ENCODE results near the gene UBN1. TPM values are rescaled to one million over a fixed set of nuclear protein-coding genes. Genes with fewer than 3 reads are reported as not detected.

UBN1 gene
- total and polyA plus RNA-seq, 2 of the 13 experiments (the other 11 are each of a cell fraction or from before 2014, with no cell fraction given), result 10.6 to 23.5 TPM

- peak; percentile 70; the same call in 1 of the 2 replicates for TF ChIP-seq ZKSCAN1 (IDR thresholded peaks at IDR 0.05; ENCODE audit: low read length)
- no peak for TF ChIP-seq ZSCAN20 (CRISPR knock-in tag; IDR thresholded peaks at IDR 0.05; ENCODE audit: borderline replicate concordance)
- no peak for TF ChIP-seq FOXM1 (CRISPR knock-in tag; IDR thresholded peaks at IDR 0.05)
- no peak for TF ChIP-seq RBM39 (IDR thresholded peaks at IDR 0.05; ENCODE audit: low read depth, low read length, poor library complexity, severe bottlenecking)
Observed at GRCh38 chr16:4925293-4925607, 78.0 kb downstream of the UBN1 start (continued).

GRCh38 chr16:4925791-4926190 lies 78.5 kb downstream of the UBN1 start:
- ATAC-seq (no peak), DNase-seq (ENCODE audit: low spot score) (no peak), FAIRE-seq (no peak)
- ChIA-PET POLR2A (no interaction called here), CTCF (ENCODE audit: low intra/inter-chr PET ratio, low total read pairs) (no interaction called here)
- Histone ChIP-seq H3K27ac (ENCODE audit: extremely low read length, insufficient read depth, low read length) (no peak overlapping the region), H3K27me3 (ENCODE audit: control insufficient read depth in 1 of 2, insufficient read depth in 2 of 2, low read length in 2 of 2) (no peaks in the 10 kb centered on the region), H3K4me3 (replicated peaks in 1 of 3; ENCODE audit: insufficient read depth in 1 of 3, low read depth in 2 of 3, low read length in 3 of 3) (no peak overlapping the region), H3K4me1 (ENCODE audit: insufficient read depth, low read length) (peaks cover 19% of the 10 kb centered on the region), H3K9ac (ENCODE audit: insufficient read depth, low read depth, low read length) (no peak overlapping the region), H3K4me2 (ENCODE audit: low read depth, low read length) (no peak overlapping the region), H3K9me3 (ENCODE audit: low read length) (peaks cover 6% of the 10 kb centered on the region; the same call in 1 of the 2 replicates), H3K79me2 (ENCODE audit: insufficient read depth, low read length) (no peaks in the 10 kb centered on the region), H3K36me3 (replicated peaks in 1 of 2; ENCODE audit: control insufficient read depth in 1 of 2, insufficient read depth in 2 of 2, low read length in 2 of 2) (peaks cover 0 to 1% of the 10 kb centered on the region in 2 experiments; a peak in 2 of 5 replicates), H4K20me1 (ENCODE audit: insufficient read depth, low read length) (no peaks in the 10 kb centered on the region), H2AFZ (ENCODE audit: low read length) (no peak overlapping the region)
- intact Hi-C loops (cut with micrococcal nuclease; ENCODE audit: unreplicated experiment), result no loop called here
- in situ Hi-C loops (cut with HindIII; ENCODE audit: extremely low pct_ligation_motif_present, low pct_unique_long_range_greater_than_20kb), result no loop called here
- 90% methylated on average over 5 of the region's 5 CpGs for WGBS (ENCODE audit: low lambda C conversion rate)
- no TSS peak for BruUV-seq (replicated peaks)
- TF ChIP-seq MAF1 (CRISPR knock-in tag; IDR thresholded peaks at IDR 0.05; ENCODE audit: borderline replicate concordance), result no peak

GRCh38 chr16:4926928-4927327 lies 79.6 kb downstream of the UBN1 start:
- in situ Hi-C loops (cut with HindIII; ENCODE audit: extremely low pct_ligation_motif_present, low pct_unique_long_range_greater_than_20kb) (no loop called here), intact Hi-C loops (cut with micrococcal nuclease; ENCODE audit: unreplicated experiment) (no loop called here)
- Histone ChIP-seq H3K9ac (ENCODE audit: insufficient read depth, low read depth, low read length) (no peak overlapping the region), H3K9me3 (ENCODE audit: low read length) (peaks cover 6% of the 10 kb centered on the region; the same call in 1 of the 2 replicates), H3K27me3 (ENCODE audit: control insufficient read depth in 1 of 2, insufficient read depth in 2 of 2, low read length in 2 of 2) (no peaks in the 10 kb centered on the region), H3K79me2 (ENCODE audit: insufficient read depth, low read length) (no peaks in the 10 kb centered on the region), H3K4me1 (ENCODE audit: insufficient read depth, low read length) (peaks cover 19% of the 10 kb centered on the region), H3K36me3 (replicated peaks in 1 of 2; ENCODE audit: control insufficient read depth in 1 of 2, insufficient read depth in 2 of 2, low read length in 2 of 2) (peaks cover 0 to 1% of the 10 kb centered on the region in 2 experiments; a peak in 2 of 5 replicates), H3K4me2 (ENCODE audit: low read depth, low read length) (no peak overlapping the region), H2AFZ (ENCODE audit: low read length) (no peak overlapping the region), H3K27ac (ENCODE audit: extremely low read length, insufficient read depth, low read length) (no peak overlapping the region), H3K4me3 (replicated peaks in 1 of 3; ENCODE audit: insufficient read depth in 1 of 3, low read depth in 2 of 3, low read length in 3 of 3) (no peak overlapping the region), H4K20me1 (ENCODE audit: insufficient read depth, low read length) (no peaks in the 10 kb centered on the region)
- 95% methylated on average over 2 of the region's 2 CpGs for WGBS (ENCODE audit: low lambda C conversion rate)
- DNase-seq (ENCODE audit: low spot score) (no peak), FAIRE-seq (no peak), ATAC-seq (no peak)
- CTCF ChIA-PET (ENCODE audit: low intra/inter-chr PET ratio, low total read pairs), result no interaction called here
- no TSS peak for BruUV-seq (replicated peaks)
- POLR2A ChIA-PET, result no interaction called here
- TF ChIP-seq SNAI1 (CRISPR knock-in tag; IDR thresholded peaks at IDR 0.05; ENCODE audit: borderline replicate concordance) (no peak), ZBTB40 (IDR thresholded peaks at IDR 0.05) (no peak), ZBTB40 (CRISPR knock-in tag; IDR thresholded peaks at IDR 0.05) (no peak), ATF7-NPFF (CRISPR knock-in tag; IDR thresholded peaks at IDR 0.05; ENCODE audit: low read depth) (no peak)

Data from HepG2 (cell line).